ENCODE data around the gene INPP1. TPM values are rescaled to one million over a fixed set of nuclear protein-coding genes. Genes with fewer than 3 reads are reported as not detected.

INPP1 gene
- total and polyA plus RNA-seq, 2 of the 8 experiments (the other 6 are each of a cell fraction or from before 2014, with no cell fraction given): 0.88 to 3.0 TPM

DNA sequence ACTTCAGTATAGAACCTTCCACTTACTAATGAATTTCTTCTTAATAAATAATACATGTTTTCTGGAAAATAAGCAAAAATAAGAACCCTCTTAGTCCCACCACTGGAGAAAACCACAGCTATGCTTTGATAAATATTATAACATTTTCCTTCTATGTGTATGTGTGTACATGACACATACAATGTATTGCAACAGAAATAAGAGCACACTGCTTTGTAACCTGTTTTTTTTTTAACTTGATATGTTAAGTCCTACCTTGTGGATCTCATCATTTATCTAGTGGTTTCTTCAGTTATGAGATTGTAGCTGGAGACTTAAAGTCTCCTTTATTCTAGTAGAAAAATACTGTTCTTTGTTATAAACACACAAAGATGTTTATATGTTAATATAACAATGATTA, 17.2 kb downstream of the INPP1 start:
- Histone ChIP-seq H3K79me2 (ENCODE audit: control insufficient read depth in 1 of 2, insufficient read depth in 2 of 2, low read length in 2 of 2) (no peaks in the 10 kb centered on the region), H3K18ac (ENCODE audit: extremely low read depth, low read length) (no peak overlapping the region), H2BK12ac (ENCODE audit: low read depth, low read length) (no peak overlapping the region), H3K9ac (replicated peaks in 1 of 4; ENCODE audit: extremely low read depth in 1 of 4, low read depth in 3 of 4, low read length in 3 of 4) (no peak overlapping the region), H3K4ac (replicated peaks; ENCODE audit: insufficient read length, low read depth, low read length) (no peak overlapping the region), H3K4me2 (ENCODE audit: insufficient read depth in 1 of 2, low read depth in 2 of 2, low read length in 2 of 2) (no peak overlapping the region), H3K27ac (ENCODE audit: low read depth, low read length) (no peak overlapping the region), H3K36me3 (ENCODE audit: control insufficient read depth in 2 of 4, insufficient read depth in 4 of 4, low read length in 3 of 4) (no peaks in the 10 kb centered on the region), H3K4me1 (replicated peaks in 1 of 4; ENCODE audit: control insufficient read depth in 3 of 4, insufficient read depth in 4 of 4, low read length in 3 of 4) (no peaks in the 10 kb centered on the region), H3K9me3 (ENCODE audit: insufficient read depth in 2 of 2, low read depth in 1 of 2, low read length in 1 of 2) (no peaks in the 10 kb centered on the region), H3K79me1 (ENCODE audit: low read depth, low read length) (no peaks in the 10 kb centered on the region), H3K14ac (ENCODE audit: insufficient read length) (no peak overlapping the region), H2BK20ac (ENCODE audit: low read length) (no peak overlapping the region), H2BK15ac (ENCODE audit: low read length) (no peak overlapping the region), H3K23me2 (ENCODE audit: low read depth, low read length) (no peaks in the 10 kb centered on the region), H4K5ac (ENCODE audit: insufficient read length, low read depth, low read length) (no peak overlapping the region), H2AK5ac (ENCODE audit: low read depth, low read length) (no peak overlapping the region), H2BK120ac (replicated peaks; ENCODE audit: low read depth, low read length) (no peak overlapping the region), H3K4me3 (ENCODE audit: extremely low read depth in 1 of 4, insufficient read depth in 2 of 4, low read depth in 3 of 4, low read length in 4 of 4) (no peak overlapping the region), H2BK5ac (ENCODE audit: low read depth, low read length) (no peak overlapping the region), H2AFZ (ENCODE audit: low read length) (no peak overlapping the region), H3K56ac (replicated peaks; ENCODE audit: insufficient read length, low read depth, low read length) (no peak overlapping the region), H4K91ac (replicated peaks; ENCODE audit: insufficient read length, low read length) (no peak overlapping the region), H4K8ac (ENCODE audit: extremely low read depth, insufficient read depth, low read length) (no peak overlapping the region), H4K20me1 (replicated peaks in 1 of 2; ENCODE audit: control insufficient read depth in 1 of 2, insufficient read depth in 2 of 2, low read length in 2 of 2) (no peaks in the 10 kb centered on the region), H3K27me3 (replicated peaks in 1 of 4; ENCODE audit: control insufficient read depth in 3 of 4, extremely low read depth in 1 of 4, insufficient read depth in 3 of 4, low read length in 3 of 4) (no peaks in the 10 kb centered on the region), H3K23ac (ENCODE audit: insufficient read length) (no peak overlapping the region)
- no peak for FAIRE-seq
- no peak for TF ChIP-seq HDAC6 (IDR thresholded peaks at IDR 0.05; ENCODE audit: low read depth, low read length)
- TF ChIP-seq SIX5 (IDR thresholded peaks at IDR 0.05; ENCODE audit: low read depth, low read length): no peak
- TF ChIP-seq RFX5 (IDR thresholded peaks at IDR 0.05; ENCODE audit: borderline replicate concordance, low read depth, low read length): no peak
- TF ChIP-seq HDAC2 (IDR thresholded peaks at IDR 0.05; ENCODE audit: borderline replicate concordance in 1 of 2, low read depth in 2 of 2, low read length in 2 of 2): no peak
- no peak for TF ChIP-seq KDM4A (IDR thresholded peaks at IDR 0.05; ENCODE audit: low read depth, low read length, severe bottlenecking)
- TF ChIP-seq EZH2 (IDR thresholded peaks at IDR 0.05; ENCODE audit: low read depth, low read length, severe bottlenecking): no peak
- CTCF ChIA-PET (ENCODE audit: partially characterized antibody): interaction anchor here (0.5 to 1.6 kb wide), 3 partner anchors 10 to 279 kb away, joined by 3 to 5 read pairs (median 4); no protein-coding TSS in a partner anchor
- no peak for DNase-seq (ENCODE audit: low read depth in 1 of 2, low spot score in 2 of 2)
- POLR2A ChIA-PET (ENCODE audit: partially characterized antibody): no interaction called here

Measured in H1 (cell line).